Smooth muscle cell of the brain vasculature (primary cell): ENCODE data around the gene PHACTR3.
"Not testable (repeated sequence)": the region's sequence is repeated elsewhere in the genome, so short reads cannot be mapped to it uniquely, and the experiment has no call there.

Source experiments
- DNase-seq: peaks from one replicate; pipeline ENCODE4 v3.0.0-alpha.2; 2012; ENCODE audit warnings: low read depth, low spot score

The PHACTR3 gene

GRCh38 chr20:59856526-59856925, 252.2 kb downstream of the PHACTR3 start:
- not testable (repeated sequence) for DNase-seq

DNA sequence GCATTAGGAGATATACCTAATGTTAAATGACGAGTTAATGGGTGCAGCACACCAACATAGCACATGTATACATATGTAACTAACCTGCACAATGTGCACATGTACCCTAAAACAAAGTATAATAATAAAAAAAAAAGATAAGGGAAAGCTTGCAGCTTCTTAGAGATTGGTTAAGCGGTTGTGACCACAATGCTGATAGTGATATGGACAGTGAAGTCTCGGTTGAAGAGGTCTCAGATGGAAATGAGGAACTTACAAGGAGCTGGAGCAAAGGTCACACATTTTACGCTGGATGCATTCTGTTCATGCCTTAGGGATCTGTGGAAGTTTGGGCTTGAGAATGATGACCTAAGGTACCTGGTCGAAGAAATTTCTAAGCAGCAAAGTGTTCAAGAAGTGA, 252.6 kb downstream of the PHACTR3 start:
- not testable (repeated sequence) for DNase-seq

DNA sequence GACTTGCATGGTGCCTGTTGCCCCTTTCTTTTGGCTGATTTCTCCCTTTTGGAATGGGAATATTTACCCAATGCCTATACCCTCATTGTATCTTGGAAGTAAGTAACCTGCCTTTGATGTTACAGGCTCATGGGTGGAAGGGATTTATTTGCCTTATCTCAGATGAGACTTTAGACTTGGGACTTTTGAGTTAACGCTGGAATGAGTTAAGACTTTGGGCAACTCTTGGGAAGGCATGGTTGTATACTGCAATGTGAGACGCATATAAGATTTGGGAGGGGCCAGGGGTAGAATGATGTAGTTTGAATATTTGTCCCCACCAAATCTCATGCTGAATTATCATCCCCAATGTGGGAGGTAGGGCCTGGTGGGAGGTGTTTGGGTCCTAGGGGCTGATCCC, 253.6 kb downstream of the PHACTR3 start:
- no peak for DNase-seq

GRCh38 chr20:59858425-59858824, 254.1 kb downstream of the PHACTR3 start:
- DNase-seq = no peak

GRCh38 chr20:59861401-59861800, 257.1 kb downstream of the PHACTR3 start:
- no peak for DNase-seq

GRCh38 chr20:59863058-59863457, 258.7 kb downstream of the PHACTR3 start:
- no peak for DNase-seq

- no peak for DNase-seq
Measured at GRCh38 chr20:59864726-59865125, 260.4 kb downstream of the PHACTR3 start.

GRCh38 chr20:59866338-59866737, 262.0 kb downstream of the PHACTR3 start:
- DNase-seq = no peak

- no peak for DNase-seq
Measured at GRCh38 chr20:59871096-59871495, 266.8 kb downstream of the PHACTR3 start.

GRCh38 chr20:59873409-59873808, 269.1 kb downstream of the PHACTR3 start:
- DNase-seq = no peak

GRCh38 chr20:59880198-59880597, 275.9 kb downstream of the PHACTR3 start:
- no peak for DNase-seq

- DNase-seq = no peak
Measured at GRCh38 chr20:59884494-59884893, 280.2 kb downstream of the PHACTR3 start.

- no peak for DNase-seq
Measured at GRCh38 chr20:59888050-59888449, 283.7 kb downstream of the PHACTR3 start.

DNA sequence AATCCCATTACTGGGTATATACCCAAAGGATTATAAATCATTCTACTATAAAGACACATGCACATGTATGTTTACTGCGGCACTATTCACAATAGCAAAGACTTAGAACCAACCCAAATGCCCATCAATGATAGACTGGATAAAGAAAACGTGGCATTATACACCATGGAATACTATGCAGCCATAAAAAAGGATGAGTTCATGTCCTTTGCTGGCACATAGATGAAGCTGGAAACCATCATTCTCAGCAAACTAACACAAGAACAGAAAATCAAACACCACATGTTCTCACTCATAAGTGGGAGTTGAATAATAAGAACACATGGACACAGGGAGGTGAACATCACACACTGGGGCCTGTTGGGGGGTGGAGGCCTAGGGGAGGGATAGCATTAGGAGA, 285.7 kb downstream of the PHACTR3 start:
- not testable (repeated sequence) for DNase-seq

DNA sequence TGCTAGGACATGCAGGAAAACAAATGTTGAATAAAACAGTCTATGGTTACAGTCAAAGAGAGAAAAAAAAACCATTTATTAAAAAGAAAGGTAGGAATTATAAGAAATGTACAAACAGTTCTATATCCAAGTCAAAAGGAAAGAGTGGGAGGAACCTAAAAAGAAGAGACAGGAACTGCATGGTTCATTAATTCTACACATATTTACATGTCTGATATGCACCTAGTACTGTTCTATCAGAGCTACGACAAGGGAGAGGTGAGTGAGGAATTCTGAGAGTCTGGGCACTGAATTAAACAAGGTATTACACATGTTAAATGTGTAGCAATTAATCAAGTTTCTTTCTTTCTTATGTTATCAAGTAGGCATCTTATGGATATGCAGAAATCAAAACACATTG, 287.2 kb downstream of the PHACTR3 start:
- no peak for DNase-seq

DNA sequence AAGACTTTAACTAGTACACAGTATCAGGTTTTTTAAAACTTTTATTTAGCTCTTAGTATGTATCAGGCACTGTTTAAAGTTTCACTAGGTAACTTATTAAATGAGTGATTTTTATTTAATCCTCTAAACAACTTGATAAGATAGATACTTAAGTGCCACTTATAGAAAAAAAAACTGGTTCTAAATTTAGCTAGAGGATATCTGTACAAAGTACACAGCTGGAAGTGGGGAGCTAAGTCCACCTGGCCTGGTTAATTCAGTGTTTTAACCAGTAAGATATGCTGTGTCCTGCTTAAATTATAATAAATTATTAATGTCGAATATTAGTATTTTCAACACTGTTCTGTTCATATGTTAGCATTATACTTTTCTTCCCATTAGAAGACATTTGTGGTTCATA, 291.6 kb downstream of the PHACTR3 start:
- no peak for DNase-seq
